ENCODE data around the gene THY1. TPM values are rescaled to one million over a fixed set of nuclear protein-coding genes. Genes with fewer than 3 reads are reported as not detected.

The THY1 gene
- total RNA-seq, 2 experiments from 2014 or later: not detected

DNA sequence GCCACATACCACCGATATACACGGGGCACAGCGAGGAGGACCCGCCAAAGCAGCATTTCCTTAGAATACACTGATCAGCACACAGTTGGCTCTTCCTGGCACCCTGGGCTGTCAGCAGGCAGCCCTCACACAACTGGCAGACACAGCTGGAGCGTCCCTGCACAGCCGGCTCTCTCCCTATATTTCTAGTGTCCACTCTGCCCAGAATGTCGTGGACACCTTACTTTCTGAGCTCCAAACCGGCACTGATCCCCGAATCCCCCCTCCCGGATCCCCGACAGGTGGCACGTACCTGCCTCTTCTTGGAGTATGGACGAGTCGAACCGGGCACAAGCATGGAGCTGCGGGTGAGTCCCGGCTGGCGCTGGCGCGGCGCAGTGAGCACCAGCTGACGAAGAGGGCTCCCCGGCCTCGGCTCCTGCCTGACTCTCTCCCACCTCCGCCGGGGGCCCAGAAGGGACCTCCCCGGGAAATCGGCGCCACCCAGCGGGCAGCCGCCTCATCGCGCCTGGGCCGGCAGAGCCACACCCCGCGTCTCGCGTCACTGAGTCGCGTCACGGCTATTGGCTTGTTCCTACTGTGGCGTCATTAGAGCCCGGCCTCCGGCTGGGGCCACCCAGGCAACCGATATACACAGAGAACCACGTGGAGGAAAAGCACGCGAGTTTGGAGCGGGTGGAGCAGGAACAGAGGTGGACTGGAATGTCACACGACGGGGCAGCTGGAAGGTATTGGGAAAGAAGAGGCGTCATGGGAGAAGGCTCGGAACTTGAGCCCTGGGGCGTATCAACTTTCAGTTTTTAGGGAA is 41.6 kb downstream of the THY1 start, which contains the start of gene USP2:
USP2 (minus strand) TSS at position 510 of the 808 bp plus-strand sequence. CDS start 8,210 bp downstream, outside the sequence.
- Mint-ChIP-seq H3K9me3 (no peaks in the 10 kb centered on the region), H3K4me1 (ENCODE audit: low read depth) (no peaks in the 10 kb centered on the region), H3K27me3 (no peaks in the 10 kb centered on the region), H3K27ac (no peak within 1 kb of the TSS), H3K4me3 (peak within 1 kb of the TSS; percentile 36), H3K36me3 (ENCODE audit: low read depth) (no peaks in the 10 kb centered on the region)
- peaks cover 26% of the 10 kb centered on the region for H3K4me1 ChIP-seq (ENCODE audit: insufficient read depth, low read length)
- H3K9me3 ChIP-seq (ENCODE audit: control insufficient read depth in 1 of 2, insufficient read depth in 1 of 2, low read length in 2 of 2): no peaks in the 10 kb centered on the region
- H3K4me3 ChIP-seq (ENCODE audit: low read length): peak within 1 kb of the TSS; percentile 71
- H3K27me3 ChIP-seq (ENCODE audit: control insufficient read depth in 1 of 2, insufficient read depth in 2 of 2, low read length in 2 of 2): peaks cover 0 to 5% of the 10 kb centered on the region in 2 experiments
- POLR2A ChIA-PET: interaction anchor here (1.2 kb wide), 1 partner anchor 25 kb away, joined by 5 read pairs; no protein-coding TSS in a partner anchor
- CTCF ChIA-PET: interaction anchor here (0.7 to 3.8 kb wide), 10 partner anchors 8 to 93 kb away, joined by 3 to 65 read pairs (median 4); no protein-coding TSS in a partner anchor
- intact Hi-C loops (cut with DNase I, micrococcal nuclease): loop anchor here (1.0 to 10.0 kb wide), 2 partner anchors 25 to 343 kb away; partner anchors contain the start of gene NECTIN1 (in 1 of the 2)
- ATAC-seq (ENCODE audit: poor library complexity): peak; percentile 95
- H3K36me3 ChIP-seq (ENCODE audit: insufficient read depth, low read length): no peaks in the 10 kb centered on the region
- peak; percentile 90 to 98 (median 96) for DNase-seq
- H3K27ac ChIP-seq (ENCODE audit: low read depth in 1 of 2, low read length in 2 of 2): peak within 1 kb of the TSS in 1 of 2 donors; percentile 34
- TF ChIP-seq, protein P1, sequence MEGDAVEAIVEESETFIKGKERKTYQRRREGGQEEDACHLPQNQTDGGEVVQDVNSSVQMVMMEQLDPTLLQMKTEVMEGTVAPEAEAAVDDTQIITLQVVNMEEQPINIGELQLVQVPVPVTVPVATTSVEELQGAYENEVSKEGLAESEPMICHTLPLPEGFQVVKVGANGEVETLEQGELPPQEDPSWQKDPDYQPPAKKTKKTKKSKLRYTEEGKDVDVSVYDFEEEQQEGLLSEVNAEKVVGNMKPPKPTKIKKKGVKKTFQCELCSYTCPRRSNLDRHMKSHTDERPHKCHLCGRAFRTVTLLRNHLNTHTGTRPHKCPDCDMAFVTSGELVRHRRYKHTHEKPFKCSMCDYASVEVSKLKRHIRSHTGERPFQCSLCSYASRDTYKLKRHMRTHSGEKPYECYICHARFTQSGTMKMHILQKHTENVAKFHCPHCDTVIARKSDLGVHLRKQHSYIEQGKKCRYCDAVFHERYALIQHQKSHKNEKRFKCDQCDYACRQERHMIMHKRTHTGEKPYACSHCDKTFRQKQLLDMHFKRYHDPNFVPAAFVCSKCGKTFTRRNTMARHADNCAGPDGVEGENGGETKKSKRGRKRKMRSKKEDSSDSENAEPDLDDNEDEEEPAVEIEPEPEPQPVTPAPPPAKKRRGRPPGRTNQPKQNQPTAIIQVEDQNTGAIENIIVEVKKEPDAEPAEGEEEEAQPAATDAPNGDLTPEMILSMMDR (IDR thresholded peaks at IDR 0.05): peak; percentile 94

GRCh38 chr11:119380827-119381180 is 42.2 kb downstream of the THY1 start:
- no peak overlapping the region for H3K4me3 Mint-ChIP-seq
- Histone ChIP-seq H3K4me1 (ENCODE audit: insufficient read depth, low read length) (peaks cover 26% of the 10 kb centered on the region), H3K4me3 (ENCODE audit: low read length) (peak overlapping the region; percentile 71), H3K9me3 (ENCODE audit: control insufficient read depth in 1 of 2, insufficient read depth in 1 of 2, low read length in 2 of 2) (no peaks in the 10 kb centered on the region), H3K27me3 (ENCODE audit: control insufficient read depth in 1 of 2, insufficient read depth in 2 of 2, low read length in 2 of 2) (peaks cover 0 to 5% of the 10 kb centered on the region in 2 experiments), H3K36me3 (ENCODE audit: insufficient read depth, low read length) (no peaks in the 10 kb centered on the region), H3K27ac (ENCODE audit: low read depth in 1 of 2, low read length in 2 of 2) (no peak overlapping the region)
- H3K4me1 Mint-ChIP-seq (ENCODE audit: low read depth): no peaks in the 10 kb centered on the region
- H3K36me3 Mint-ChIP-seq (ENCODE audit: low read depth): no peaks in the 10 kb centered on the region
- no peak overlapping the region for H3K27ac Mint-ChIP-seq
- ChIA-PET CTCF (interaction anchor here (0.7 to 3.8 kb wide), 10 partner anchors 9 to 94 kb away, joined by 3 to 65 read pairs (median 4); no protein-coding TSS in a partner anchor), POLR2A (interaction anchor here (1.2 kb wide), 1 partner anchor 25 kb away, joined by 5 read pairs; no protein-coding TSS in a partner anchor)
- no peaks in the 10 kb centered on the region for H3K27me3 Mint-ChIP-seq
- intact Hi-C loops (cut with DNase I, micrococcal nuclease): loop anchor here (1.0 to 10.0 kb wide), 2 partner anchors 25 to 344 kb away; partner anchors contain the start of gene NECTIN1 (in 1 of the 2)
- TF ChIP-seq, protein P1 (IDR thresholded peaks at IDR 0.05): no peak
- DNase-seq (no peak), ATAC-seq (ENCODE audit: poor library complexity) (no peak)
- H3K9me3 Mint-ChIP-seq: no peaks in the 10 kb centered on the region

DNA sequence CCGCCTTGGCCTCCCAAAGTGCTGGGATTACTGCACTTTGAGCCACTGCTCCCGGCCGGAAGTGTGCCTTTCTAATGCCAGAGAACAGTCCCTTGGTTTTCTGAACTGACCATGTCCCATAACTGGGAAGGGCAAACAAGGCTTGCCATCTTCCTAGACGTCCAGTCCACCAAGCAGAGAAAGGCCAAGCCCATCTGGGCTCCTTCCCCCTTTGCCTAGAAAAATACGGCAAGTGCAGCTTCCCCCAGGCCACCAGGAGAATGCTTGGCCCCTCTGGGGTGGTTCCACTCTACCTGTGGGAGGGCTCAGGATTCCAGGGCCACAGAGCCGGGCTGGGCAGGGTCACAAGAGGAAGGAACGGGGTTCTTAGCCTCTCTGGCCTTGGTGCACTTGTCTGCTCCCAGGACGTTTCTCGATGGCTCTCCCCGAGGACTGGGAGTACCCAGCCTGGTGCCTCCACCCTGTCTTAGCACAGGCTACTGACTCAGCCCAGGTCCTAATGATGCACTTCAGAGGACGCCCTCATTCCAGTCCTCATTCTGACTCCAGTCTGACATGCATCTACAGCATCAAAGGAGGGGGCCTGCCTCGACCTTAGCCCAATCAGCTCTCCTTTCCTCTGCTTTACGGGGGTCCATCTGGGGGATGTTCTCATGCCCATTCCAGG is 42.7 kb downstream of the THY1 start:
- POLR2A ChIA-PET: no interaction called here

More for the DNA sequence above, 42.7 kb downstream of the THY1 start:
- peak overlapping the region; percentile 36 for H3K4me3 Mint-ChIP-seq
- intact Hi-C loops (cut with DNase I, micrococcal nuclease): loop anchor here in 1 of 2 experiments (10.0 kb wide), 1 partner anchor 345 kb away; the partner anchor contains the start of gene NECTIN1
- CTCF ChIA-PET: interaction anchor here (0.7 to 7.6 kb wide), 7 partner anchors 9 to 95 kb away, joined by 3 to 66 read pairs (median 4); no protein-coding TSS in a partner anchor
- no peaks in the 10 kb centered on the region for H3K36me3 Mint-ChIP-seq (ENCODE audit: low read depth)
- Histone ChIP-seq H3K36me3 (ENCODE audit: insufficient read depth, low read length) (no peaks in the 10 kb centered on the region), H3K9me3 (ENCODE audit: control insufficient read depth in 1 of 2, insufficient read depth in 1 of 2, low read length in 2 of 2) (no peaks in the 10 kb centered on the region), H3K27me3 (ENCODE audit: control insufficient read depth in 1 of 2, insufficient read depth in 2 of 2, low read length in 2 of 2) (peaks cover 0 to 4% of the 10 kb centered on the region in 2 experiments), H3K4me1 (ENCODE audit: insufficient read depth, low read length) (peaks cover 26% of the 10 kb centered on the region), H3K27ac (ENCODE audit: low read depth in 1 of 2, low read length in 2 of 2) (no peak overlapping the region), H3K4me3 (ENCODE audit: low read length) (no peak overlapping the region)
- no peaks in the 10 kb centered on the region for H3K4me1 Mint-ChIP-seq (ENCODE audit: low read depth)
- ATAC-seq (ENCODE audit: poor library complexity): no peak
- DNase-seq: peak in 1 of 14 experiments; percentile 31
- H3K27ac Mint-ChIP-seq: no peak overlapping the region
- no peaks in the 10 kb centered on the region for H3K9me3 Mint-ChIP-seq
- H3K27me3 Mint-ChIP-seq: no peaks in the 10 kb centered on the region
- TF ChIP-seq, protein P1 (IDR thresholded peaks at IDR 0.05): no peak

All from CD4-positive, alpha-beta T cell (primary cell).